IPS-18a (cell line): Measurements from ENCODE around the gene EPHA2.
"Not testable (repeated sequence)": the region's sequence is repeated elsewhere in the genome, so short reads cannot be mapped to it uniquely, and the experiment has no call there.

ENCODE experiments used
- H3K27ac ChIP-seq: one replicate; pipeline ENCODE4 v1.5.1; 2013; ENCODE audit warnings: low read length
- H3K27me3 ChIP-seq: one replicate; pipeline ENCODE4 v1.6.1; 2013; ENCODE audit warnings: mild to moderate bottlenecking, low read length; ENCODE audit not compliant: control insufficient read depth, insufficient read depth
- H3K36me3 ChIP-seq: one replicate; pipeline ENCODE4 v1.6.1; 2013; ENCODE audit warnings: low read depth, low read length; ENCODE audit not compliant: control insufficient read depth
- H3K4me1 ChIP-seq: one replicate; pipeline ENCODE4 v1.6.1; 2013; ENCODE audit warnings: low read depth, low read length; ENCODE audit not compliant: control insufficient read depth
- H3K4me3 ChIP-seq: one replicate; pipeline ENCODE4 v1.5.1; 2013; ENCODE audit warnings: low read length
- H3K9ac ChIP-seq: one replicate; pipeline ENCODE4 v1.6.1; 2013; ENCODE audit warnings: mild to moderate bottlenecking, low read length, moderate library complexity
- H3K9me3 ChIP-seq: one replicate; pipeline ENCODE4 v1.6.1; 2013; ENCODE audit warnings: low read depth, low read length; ENCODE audit not compliant: control insufficient read depth

The EPHA2 gene

GRCh38 chr1:16172964-16173446 lies 17.1 kb upstream of the EPHA2 start:
- Histone ChIP-seq H3K9me3 (no peaks in the 10 kb centered on the region), H3K4me1 (peaks cover 14% of the 10 kb centered on the region), H3K9ac (no peak overlapping the region), H3K27me3 (no peaks in the 10 kb centered on the region), H3K27ac (no peak overlapping the region), H3K4me3 (no peak overlapping the region), H3K36me3 (no peaks in the 10 kb centered on the region)

DNA sequence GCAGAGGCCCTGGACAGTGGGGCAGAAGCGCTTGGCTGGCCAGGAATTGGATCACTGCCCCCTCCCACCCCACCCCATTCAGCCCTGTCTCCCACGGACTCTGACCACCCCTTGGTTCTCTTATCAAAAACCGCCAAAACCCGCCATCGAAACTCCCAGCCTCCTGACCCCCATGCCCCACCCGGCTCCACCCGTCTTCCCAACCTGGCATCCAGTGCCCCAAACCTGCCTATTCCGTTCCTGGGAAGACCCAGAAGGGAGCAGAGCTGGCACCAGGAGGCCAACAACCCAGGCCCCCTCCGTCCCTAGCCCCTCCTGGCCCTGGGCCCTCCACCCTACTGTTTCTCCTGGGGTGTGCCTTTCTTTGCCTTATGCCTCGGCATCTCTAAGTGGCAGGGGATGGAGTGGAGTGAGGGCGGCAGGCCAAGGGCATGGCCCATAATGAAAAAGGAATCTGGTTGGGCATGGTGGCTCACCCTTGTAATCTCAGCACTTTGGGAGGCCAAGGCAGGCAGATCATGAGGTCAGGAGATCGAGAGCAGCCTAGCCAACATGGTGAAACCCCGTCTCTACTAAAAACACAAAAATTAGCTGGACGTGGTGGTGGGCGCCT lies 16.5 kb upstream of the EPHA2 start:
- Histone ChIP-seq H3K4me1 (peaks cover 14% of the 10 kb centered on the region), H3K4me3 (no peak overlapping the region), H3K27ac (no peak overlapping the region), H3K27me3 (no peaks in the 10 kb centered on the region), H3K9me3 (no peaks in the 10 kb centered on the region), H3K9ac (no peak overlapping the region), H3K36me3 (no peaks in the 10 kb centered on the region)

DNA sequence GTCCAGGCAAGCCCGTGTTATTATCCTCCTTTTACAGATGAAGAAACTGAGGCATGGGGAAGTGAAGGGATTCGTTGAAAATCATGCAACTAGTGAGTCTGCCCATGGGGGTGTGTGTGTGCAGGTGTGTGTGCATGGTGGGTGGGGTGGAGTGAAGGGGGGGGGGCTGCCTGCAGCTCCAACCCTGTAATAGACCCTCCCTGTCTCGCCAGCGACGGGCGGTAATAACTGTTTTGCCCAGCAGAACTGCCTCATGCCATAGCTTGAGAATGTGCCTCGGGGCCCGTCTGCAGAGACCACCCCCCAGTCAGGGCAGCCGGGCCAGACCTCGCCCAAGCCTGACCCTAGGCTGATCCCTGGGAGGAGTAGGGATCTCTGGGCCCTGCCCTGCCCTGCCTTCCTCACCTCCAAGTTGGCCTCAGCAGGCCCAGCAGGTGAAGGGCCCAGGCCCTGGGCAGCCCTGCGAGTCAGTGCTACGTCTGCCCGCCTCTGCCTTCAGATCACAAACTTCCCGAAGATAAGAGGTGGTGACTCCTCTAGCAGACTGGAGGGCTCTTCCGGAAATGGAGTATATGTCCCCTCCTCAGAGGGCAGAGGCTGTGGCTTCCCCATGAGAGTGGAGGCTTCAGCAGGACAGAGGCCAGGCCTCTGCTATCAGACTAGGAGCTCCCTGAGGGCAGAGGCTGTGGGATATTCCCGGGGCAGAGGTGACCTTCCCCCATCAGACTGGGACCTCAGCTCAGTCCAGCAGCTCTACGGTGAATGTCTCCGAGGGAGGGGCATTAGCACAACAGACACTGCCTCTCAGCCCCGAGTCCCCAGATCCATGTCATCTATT lies 15.7 kb upstream of the EPHA2 start:
- no peaks in the 10 kb centered on the region for H3K36me3 ChIP-seq
- no peak overlapping the region for H3K4me3 ChIP-seq
- H3K27me3 ChIP-seq = no peaks in the 10 kb centered on the region
- H3K4me1 ChIP-seq = peaks cover 16% of the 10 kb centered on the region
- H3K27ac ChIP-seq = no peak overlapping the region
- no peak overlapping the region for H3K9ac ChIP-seq
- no peaks in the 10 kb centered on the region for H3K9me3 ChIP-seq

GRCh38 chr1:16170283-16170673 lies 14.4 kb upstream of the EPHA2 start:
- Histone ChIP-seq H3K4me1 (peaks cover 20% of the 10 kb centered on the region), H3K27ac (no peak overlapping the region), H3K36me3 (no peaks in the 10 kb centered on the region), H3K27me3 (no peaks in the 10 kb centered on the region), H3K4me3 (no peak overlapping the region), H3K9me3 (no peaks in the 10 kb centered on the region), H3K9ac (no peak overlapping the region)

- peaks cover 28% of the 10 kb centered on the region for H3K4me1 ChIP-seq
- no peaks in the 10 kb centered on the region for H3K9me3 ChIP-seq
- no peaks in the 10 kb centered on the region for H3K36me3 ChIP-seq
- H3K4me3 ChIP-seq = no peak overlapping the region
- no peak overlapping the region for H3K9ac ChIP-seq
- H3K27me3 ChIP-seq = no peaks in the 10 kb centered on the region
- H3K27ac ChIP-seq = no peak overlapping the region
These were observed 12.9 kb upstream of the EPHA2 start for GRCh38 chr1:16168622-16169360.

- not testable (repeated sequence) for H3K27ac ChIP-seq, H3K9ac ChIP-seq, H3K36me3 ChIP-seq, H3K9me3 ChIP-seq, H3K27me3 ChIP-seq
- Histone ChIP-seq H3K4me3 (peak overlapping the region; percentile 59), H3K4me1 (peaks cover 28% of the 10 kb centered on the region)
These were observed 12.3 kb upstream of the EPHA2 start for GRCh38 chr1:16168144-16168495.

DNA sequence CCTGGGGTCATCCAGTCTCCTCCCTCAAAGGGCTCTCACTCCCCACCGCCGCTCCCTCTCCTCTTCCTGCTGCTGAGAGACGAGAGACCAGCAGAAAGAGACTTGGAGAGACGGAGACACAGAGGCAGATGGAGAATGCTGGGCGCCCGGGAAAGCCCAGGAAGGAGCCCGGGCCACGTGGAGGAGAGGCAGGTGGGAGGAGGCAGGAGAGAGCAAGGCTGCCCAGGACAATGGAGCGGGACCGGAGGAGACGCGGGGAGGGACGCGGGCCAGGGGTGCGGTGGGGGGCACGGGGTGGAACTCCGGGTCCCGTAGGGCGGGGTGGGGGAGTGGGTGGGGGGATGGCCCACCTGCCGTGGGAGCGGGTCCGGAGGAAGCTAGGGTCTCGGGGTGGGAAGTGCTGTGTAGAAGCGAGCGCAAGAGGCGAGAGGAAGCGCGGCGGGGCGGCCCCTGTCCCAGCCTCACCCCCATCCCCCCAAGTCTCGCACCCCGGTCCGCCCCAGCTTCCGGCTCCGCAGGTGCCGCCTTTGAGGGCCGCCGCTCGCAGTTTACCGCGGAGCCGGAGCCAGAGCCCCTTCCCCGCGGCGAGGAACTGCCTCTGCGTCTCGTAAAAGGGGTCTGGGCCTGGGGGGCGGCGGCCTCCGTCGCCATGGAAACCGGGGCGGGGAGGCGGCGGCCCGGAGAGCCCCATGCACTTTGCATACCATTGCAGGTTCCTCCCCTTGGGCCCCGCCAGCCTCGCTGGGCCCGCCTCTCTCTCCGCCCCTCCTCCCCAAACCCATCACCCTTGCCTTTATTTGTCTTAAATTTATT lies 11.7 kb upstream of the EPHA2 start:
- no peak overlapping the region for H3K27ac ChIP-seq
- H3K9ac ChIP-seq = peak overlapping the region; percentile 77

GRCh38 chr1:16166117-16166516 lies 10.2 kb upstream of the EPHA2 start:
- H3K9me3 ChIP-seq = no peaks in the 10 kb centered on the region
- peaks cover 8% of the 10 kb centered on the region for H3K27me3 ChIP-seq
- H3K27ac ChIP-seq = no peak overlapping the region
- no peak overlapping the region for H3K4me3 ChIP-seq
- H3K4me1 ChIP-seq = peaks cover 35% of the 10 kb centered on the region
- no peak overlapping the region for H3K9ac ChIP-seq
- H3K36me3 ChIP-seq = no peaks in the 10 kb centered on the region

More for the DNA sequence above, 11.7 kb upstream of the EPHA2 start:
- peaks cover 28% of the 10 kb centered on the region for H3K4me1 ChIP-seq
- H3K9me3 ChIP-seq = no peaks in the 10 kb centered on the region
- peak overlapping the region; percentile 59 for H3K4me3 ChIP-seq
- H3K36me3 ChIP-seq = no peaks in the 10 kb centered on the region
- H3K27me3 ChIP-seq = no peaks in the 10 kb centered on the region

DNA sequence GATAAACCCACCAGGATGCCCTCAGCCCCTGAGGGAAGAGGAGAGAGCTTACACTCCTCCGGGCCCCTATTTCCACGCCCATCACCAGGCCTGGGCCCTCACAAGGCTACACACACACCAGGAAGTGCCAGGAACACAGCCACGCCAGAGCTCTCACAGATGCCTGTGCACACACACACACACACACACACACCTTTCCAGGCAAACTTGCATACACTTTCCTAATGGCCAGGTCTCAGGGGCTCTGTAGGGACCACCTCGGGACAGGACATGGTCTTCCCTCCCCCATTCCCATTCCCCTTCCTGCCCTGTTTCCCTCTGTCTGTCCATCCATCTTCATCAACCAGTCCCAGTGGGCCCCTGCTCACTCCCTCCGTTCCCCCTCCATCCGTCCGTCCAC lies 9.7 kb upstream of the EPHA2 start:
- Histone ChIP-seq H3K27ac (no peak overlapping the region), H3K27me3 (peaks cover 8% of the 10 kb centered on the region), H3K9ac (no peak overlapping the region), H3K4me3 (no peak overlapping the region), H3K4me1 (peaks cover 35% of the 10 kb centered on the region), H3K36me3 (no peaks in the 10 kb centered on the region), H3K9me3 (no peaks in the 10 kb centered on the region)

DNA sequence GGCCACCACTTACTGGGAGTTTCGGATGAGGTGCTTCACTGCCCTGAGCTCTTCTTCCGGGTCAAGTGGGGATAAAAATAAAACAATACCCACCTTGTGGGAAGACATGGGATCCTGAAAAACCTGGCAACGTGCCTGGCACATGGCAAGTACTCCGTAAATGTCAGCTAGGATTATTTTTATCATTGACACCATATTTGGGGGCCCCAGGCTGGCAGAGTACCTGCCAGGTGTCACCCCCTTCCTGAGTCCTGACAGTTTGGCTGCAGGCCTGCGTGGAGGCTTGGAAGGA lies 9.2 kb upstream of the EPHA2 start:
- no peaks in the 10 kb centered on the region for H3K9me3 ChIP-seq
- peaks cover 8% of the 10 kb centered on the region for H3K27me3 ChIP-seq
- H3K9ac ChIP-seq = no peak overlapping the region
- H3K4me1 ChIP-seq = peaks cover 35% of the 10 kb centered on the region
- no peak overlapping the region for H3K4me3 ChIP-seq
- H3K36me3 ChIP-seq = no peaks in the 10 kb centered on the region
- no peak overlapping the region for H3K27ac ChIP-seq
